OCI-LY7 (cell line): ENCODE results near the gene MFSD6. TPM values are rescaled to one million over a fixed set of nuclear protein-coding genes. Genes with fewer than 3 reads are reported as not detected.
A peak's percentile ranks its signal among the peaks of the same experiment; 100 is the strongest.

Experiments used
- BruUV-seq: library from RNA; stranded (reverse); fragments of 400-500 nt; replicated peaks from 2 replicates; lab custom pipeline; 2021; lab: Mats Ljungman, UMichigan
- CTCF ChIA-PET: fragments of 300-600 bp; sonication (Branson Sonifier 250); formaldehyde crosslinking; loops from one replicate; lab custom pipeline; 2022; ENCODE audit warnings: antibody characterized with exemption; ENCODE audit not compliant: unreplicated experiment; lab: Charles Lee
- POLR2A ChIA-PET: fragments of 300-600 bp; sonication (Branson Sonifier 250); formaldehyde crosslinking; loops from one replicate; lab custom pipeline; 2022; ENCODE audit warnings: antibody characterized with exemption; lab: Charles Lee
- DNase-seq: peaks from one replicate; pipeline ENCODE4 v3.0.0-alpha.2; 2015; ENCODE audit warnings: low spot score
- H2AFZ ChIP-seq: fragments of 200-600 bp; sonication (generic), shearing (Covaris generic); 2 replicates; pipeline ENCODE4 v1.6.1; 2014; ENCODE audit warnings: mild to moderate bottlenecking, antibody characterized with exemption, low read length, moderate library complexity
- H3K27ac ChIP-seq: fragments of 200-600 bp; sonication (generic); 2 replicates; pipeline ENCODE4 v1.5.1; 2014; ENCODE audit warnings: mixed run types, low read depth, mild to moderate bottlenecking, moderate library complexity, low read length, inconsistent platforms; ENCODE audit not compliant: poor library complexity, severe bottlenecking
- H3K36me3 ChIP-seq: fragments of 200-600 bp; sonication (generic); 2 replicates; pipeline ENCODE4 v1.6.1; 2014; ENCODE audit warnings: mild to moderate bottlenecking, antibody characterized with exemption, low read length, moderate library complexity, mixed read lengths; ENCODE audit not compliant: insufficient read depth
- H3K4me1 ChIP-seq: fragments of 200-600 bp; sonication (generic); 2 replicates; pipeline ENCODE4 v1.5.1; 2014; ENCODE audit warnings: mild to moderate bottlenecking, low read length; ENCODE audit not compliant: insufficient read depth, poor library complexity, severe bottlenecking
- H3K4me2 ChIP-seq: fragments of 200-600 bp; sonication (generic); 2 replicates; pipeline ENCODE4 v1.6.1; 2014; ENCODE audit warnings: mild to moderate bottlenecking, low read length
- H3K4me3 ChIP-seq: fragments of 200-600 bp; sonication (generic); 2 replicates; pipeline ENCODE4 v1.5.1; 2014; ENCODE audit warnings: mild to moderate bottlenecking, low read depth, low read length; ENCODE audit not compliant: poor library complexity, severe bottlenecking
- H3K79me2 ChIP-seq: fragments of 200-600 bp; sonication (generic); 2 replicates; pipeline ENCODE4 v1.6.1; 2016; ENCODE audit warnings: low read depth, mild to moderate bottlenecking, low read length, moderate library complexity, mixed read lengths; ENCODE audit not compliant: insufficient read depth
- H3K9me2 ChIP-seq: fragments of 200-600 bp; sonication (generic); 2 replicates; pipeline ENCODE4 v1.6.1; 2016; ENCODE audit warnings: mild to moderate bottlenecking, low read length, mixed read lengths; ENCODE audit not compliant: insufficient read depth
- H3K9me3 ChIP-seq: fragments of 200-600 bp; sonication (generic); 2 replicates; pipeline ENCODE4 v1.6.1; 2014; ENCODE audit warnings: mild to moderate bottlenecking, mixed run types, low read length, mixed read lengths
- H4K20me1 ChIP-seq: fragments of 200-600 bp; sonication (generic); 2 replicates; pipeline ENCODE4 v1.6.1; 2014; ENCODE audit warnings: mild to moderate bottlenecking, antibody characterized with exemption, low read length, moderate library complexity, mixed read lengths; ENCODE audit not compliant: insufficient read depth
- CTCF ChIP-seq: fragments of 200-600 bp; sonication (generic); conservative IDR thresholded peaks from 2 replicates; pipeline ENCODE4 v1.5.1; 2014; ENCODE audit warnings: mild to moderate bottlenecking, antibody characterized with exemption, low read length, moderate library complexity, mixed read lengths
- EZH2phosphoT487 ChIP-seq: fragments of 200-600 bp; sonication (generic); IDR thresholded peaks from 2 replicates; pipeline ENCODE4 v1.6.1; 2018; ENCODE audit warnings: low read depth, borderline replicate concordance, mild to moderate bottlenecking, mixed run types, antibody characterized with exemption, low read length, moderate library complexity, mixed read lengths
- intact Hi-C: fragments of 100-400 bp; cut with micrococcal nuclease; formaldehyde crosslinking; loops from one replicate; pipeline ENCODE4 v1.10.0; 2022; ENCODE audit not compliant: unreplicated experiment
- total RNA-seq, 2 experiments: library from RNA; depleted of rRNA in 1 of 2; stranded (reverse); fragments of >200 nt in 1 of 2; shearing (Covaris generic) in 1 of 2; gene quantifications; 2 replicates each; pipeline ENCODE4 v1.2.3, GENCODE V29; 2014 to 2022

MFSD6 gene
- total RNA-seq, 2 experiments from 2014 or later: 8.3 to 19.5 TPM

- Histone ChIP-seq H4K20me1 (no peaks in the 10 kb centered on the region), H2AFZ (peak within 1 kb of the TSS; percentile 97), H3K79me2 (peaks cover 13% of the 10 kb centered on the region; the same call in 1 of the 2 replicates), H3K9me3 (peaks cover 27% of the 10 kb centered on the region; the same call in 1 of the 2 replicates), H3K27ac (peak within 1 kb of the TSS; percentile 86), H3K4me3 (peak within 1 kb of the TSS; percentile 74), H3K9me2 (no peaks in the 10 kb centered on the region), H3K4me1 (peaks cover 35% of the 10 kb centered on the region), H3K36me3 (peaks cover 22% of the 10 kb centered on the region), H3K4me2 (peak within 1 kb of the TSS; percentile 97)
- no TSS peak for BruUV-seq
- TF ChIP-seq EZH2phosphoT487: no peak
- no peak for TF ChIP-seq CTCF
- POLR2A ChIA-PET: interaction anchor here (1.0 to 2.1 kb wide), 10 partner anchors 9 to 772 kb away, joined by 3 to 8 read pairs (median 4); partner anchors contain the start of gene OSGEPL1
- DNase-seq: peak; percentile 87
- CTCF ChIA-PET: interaction anchor here (0.6 kb wide), 1 partner anchor 478 kb away, joined by 3 read pairs; no protein-coding TSS in a partner anchor
- intact Hi-C loops: loop anchor here (1.0 to 10.0 kb wide), 9 partner anchors 67 to 1143 kb away; partner anchors contain the start of genes ASNSD1, GLS, HIBCH and NAB1
Measured at GRCh38 chr2:190534310-190535120, 126.4 kb downstream of the MFSD6 start, which contains the start of gene NEMP2. Gene NEMP2, minus strand, starts transcription at chr2:190534722. Its CDS starts 67 bp downstream, at chr2:190534655.

- CTCF ChIA-PET: interaction anchor here (0.6 kb wide), 1 partner anchor 477 kb away, joined by 3 read pairs; no protein-coding TSS in a partner anchor
- peaks cover 22% of the 10 kb centered on the region for H3K36me3 ChIP-seq
- H3K27ac ChIP-seq: peak overlapping the region; percentile 86
- TF ChIP-seq EZH2phosphoT487 (no peak), CTCF (no peak)
- peaks cover 33% of the 10 kb centered on the region for H3K9me3 ChIP-seq
- intact Hi-C loops: loop anchor here (2.0 to 10.0 kb wide), 2 partner anchors 216 to 770 kb away; partner anchors contain the start of genes HIBCH and OSGEPL1
- DNase-seq: no peak
- POLR2A ChIA-PET: interaction anchor here (1.0 to 2.1 kb wide), 4 partner anchors 16 to 772 kb away, joined by 3 to 8 read pairs (median 4); partner anchors contain the start of gene OSGEPL1
- no peaks in the 10 kb centered on the region for H4K20me1 ChIP-seq
- no TSS peak for BruUV-seq
- H3K4me2 ChIP-seq: peak overlapping the region; percentile 97
- H3K4me1 ChIP-seq: peaks cover 35% of the 10 kb centered on the region
- H2AFZ ChIP-seq: peak overlapping the region; percentile 97
- peaks cover 13% of the 10 kb centered on the region; the same call in 1 of the 2 replicates for H3K79me2 ChIP-seq
- H3K9me2 ChIP-seq: no peaks in the 10 kb centered on the region
- H3K4me3 ChIP-seq: peak overlapping the region; percentile 74
Measured at GRCh38 chr2:190535121-190535439, 126.9 kb downstream of the MFSD6 start.
